Left cardiac atrium (tissue), 4 donors: Measurements from ENCODE around the gene HMHB1. TPM values are rescaled to one million over a fixed set of nuclear protein-coding genes. Genes with fewer than 3 reads are reported as not detected.
A peak's percentile ranks its signal among the peaks of the same experiment; 100 is the strongest.

Source experiments
- ATAC-seq, 2 donors: fragments of 200-7000 bp; cut with Tn5 transposase; one replicate each; pipeline ENCODE4 v1.9.1; 2020; ENCODE audit warnings: mild to moderate bottlenecking in 2 of 2, moderate library complexity in 2 of 2
- DNase-seq: peaks from one replicate; pipeline ENCODE4 v3.0.0-alpha.2; 2020
- intact Hi-C, 2 donors: fragments of 100-400 bp; cut with DNase I; formaldehyde crosslinking; loops; one replicate each; pipeline versions ENCODE4 v1.14.1 to v1.15.1; 2022 to 2023
- total RNA-seq, 2 donors: library from RNA; stranded (reverse); fragmentation: NEBNext Ultra II Directional; extraction: Animal tissue kit (Norgen Biotek cat#: 25700); gene quantifications; one replicate each; pipeline ENCODE4 v1.2.1, GENCODE V29; 2021
- donor health status: DM: no; HTN: yes; CAD: no.
- donor health status: DM: no; HTN: yes; CAD: no; lungs with severe emphysema.
- donor health status: DM: yes; HTN: yes; CAD: no.
- donor health status: Dilated cardiomyopathy.

Gene HMHB1
- total RNA-seq, 2 donors from 2014 or later: not detected

DNA sequence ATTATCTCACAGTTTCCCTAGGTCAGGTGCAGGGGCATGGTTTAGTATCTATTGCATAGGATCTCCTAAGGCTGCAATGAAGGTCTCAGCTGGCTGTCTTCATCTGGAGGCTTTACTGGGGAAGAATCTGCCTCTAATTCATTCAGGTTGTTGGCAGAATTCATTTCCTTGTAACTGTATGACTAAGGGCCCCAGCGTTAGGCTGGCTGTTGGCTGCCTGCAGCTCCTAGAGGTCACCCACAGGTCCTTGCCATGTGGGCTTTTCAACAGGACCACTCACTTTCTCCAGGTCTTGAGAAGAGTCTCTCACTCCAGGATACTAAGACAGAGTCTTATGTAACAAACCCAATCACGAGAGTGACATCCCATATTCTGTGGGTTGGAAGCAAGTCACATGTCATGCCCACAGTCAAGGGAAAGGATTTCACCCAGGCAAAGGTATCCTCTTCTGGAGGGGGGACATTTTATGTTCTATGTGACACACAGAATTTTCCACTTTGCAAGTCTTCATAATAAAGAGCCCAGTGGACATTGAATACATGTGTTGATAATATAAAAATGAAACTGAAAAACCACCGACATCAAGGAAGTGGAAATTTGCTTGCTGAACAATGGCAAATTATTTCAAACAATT is 38.2 kb downstream of the HMHB1 start:
- intact Hi-C loops: no loop called here
- DNase-seq (no peak), ATAC-seq (no peak)

DNA sequence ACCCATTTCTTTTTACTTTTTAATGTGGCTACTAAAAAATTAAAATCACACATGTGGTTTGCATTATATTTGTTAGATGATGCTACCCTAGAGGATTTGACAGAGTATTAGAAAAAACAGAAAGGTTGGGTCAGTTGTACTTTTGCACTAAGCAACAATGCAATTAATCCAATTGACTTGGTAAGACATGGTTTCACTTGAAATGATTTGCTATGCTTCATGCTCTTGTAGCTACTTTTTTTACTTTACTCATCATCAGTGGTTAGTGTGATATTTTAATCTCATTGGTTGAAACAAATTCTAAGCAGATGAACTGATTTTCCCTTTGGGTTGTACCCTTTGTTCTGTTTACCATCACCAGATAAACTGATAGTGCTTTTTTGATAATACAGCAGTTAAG is 39.4 kb downstream of the HMHB1 start:
- no peak for DNase-seq
- intact Hi-C loops: no loop called here
- ATAC-seq: no peak

DNA sequence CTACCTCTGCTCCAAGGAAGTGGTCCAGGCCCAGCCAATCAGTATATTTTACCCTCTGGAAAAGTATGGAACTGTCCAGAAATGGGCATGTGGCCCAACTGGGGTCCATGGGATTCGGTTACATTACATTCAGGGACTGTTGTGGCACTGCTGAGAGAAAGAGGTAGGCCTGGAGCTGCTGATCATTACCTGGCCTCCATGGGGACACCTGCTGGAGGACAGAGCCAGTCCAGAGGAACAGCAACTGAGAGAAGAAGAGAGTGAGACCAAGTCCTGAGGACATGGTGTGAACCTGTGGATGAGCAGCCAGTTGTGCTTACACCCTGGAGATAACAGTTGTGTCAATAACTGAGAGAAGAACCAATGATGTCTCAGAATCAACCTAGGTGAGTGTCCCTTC is 48.2 kb downstream of the HMHB1 start:
- ATAC-seq (no peak), DNase-seq (no peak)
- intact Hi-C loops: no loop called here

DNA sequence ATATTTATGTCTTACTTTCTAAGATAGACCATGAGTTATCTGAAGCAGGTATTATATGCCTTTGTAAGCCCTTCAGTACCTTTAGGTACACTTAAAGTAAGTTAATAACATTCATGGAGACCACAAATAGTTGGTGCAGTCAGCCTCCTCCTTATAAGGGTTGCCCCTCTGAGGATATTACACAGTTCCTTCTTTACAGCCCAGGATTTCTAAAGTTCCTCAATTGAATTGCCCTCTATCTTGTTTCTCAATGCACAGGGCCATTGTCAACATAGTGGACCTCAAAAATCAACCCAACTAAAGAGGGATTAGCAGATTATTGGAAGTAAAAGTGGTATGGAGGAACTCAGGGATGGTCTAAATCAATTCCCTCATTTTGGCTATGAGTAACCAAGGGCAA is 50.3 kb downstream of the HMHB1 start:
- no peak for ATAC-seq
- DNase-seq: no peak
- intact Hi-C loops: no loop called here

DNA sequence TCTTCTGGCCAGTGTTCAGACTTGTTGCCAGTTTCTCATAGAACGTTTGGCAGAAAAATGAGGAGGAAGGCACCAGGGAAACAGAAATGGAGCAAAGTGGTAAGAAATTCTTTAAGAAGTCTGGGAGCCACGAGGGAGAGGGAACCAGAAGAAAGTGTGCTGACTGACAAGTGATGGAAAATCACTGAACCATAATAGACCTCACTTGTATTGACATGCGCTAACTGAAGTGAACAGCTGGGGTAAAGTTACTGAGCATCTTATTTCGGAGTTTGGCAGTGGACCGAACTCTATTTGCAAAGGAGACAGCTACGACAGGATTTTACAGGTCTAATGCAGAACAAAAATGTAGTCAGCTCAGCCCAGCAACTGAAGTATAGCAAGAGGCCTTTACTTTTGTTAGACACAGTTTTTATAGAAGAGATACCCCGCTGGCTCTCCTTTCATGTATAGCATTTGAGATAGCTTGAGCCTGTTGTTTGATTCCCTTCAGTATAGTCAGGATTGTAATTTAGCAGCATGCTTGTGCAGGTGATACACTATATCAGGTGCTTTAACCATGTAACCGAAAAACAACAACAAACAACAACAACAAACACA is 53.6 kb downstream of the HMHB1 start:
- ATAC-seq: peak in 1 of 2 donors; percentile 55
- intact Hi-C loops: no loop called here
- DNase-seq: no peak
